Hematopoietic multipotent progenitor cell treated with erythropoietin and hydrocortisone succinate and interleukin-3 and kit ligand, for 4 days (in vitro differentiated cells): ENCODE data around the gene WDR33.

Source experiments
- DNase-seq: peaks from one replicate; pipeline ENCODE4 v3.0.0-alpha.2; 2015

The WDR33 gene

DNA sequence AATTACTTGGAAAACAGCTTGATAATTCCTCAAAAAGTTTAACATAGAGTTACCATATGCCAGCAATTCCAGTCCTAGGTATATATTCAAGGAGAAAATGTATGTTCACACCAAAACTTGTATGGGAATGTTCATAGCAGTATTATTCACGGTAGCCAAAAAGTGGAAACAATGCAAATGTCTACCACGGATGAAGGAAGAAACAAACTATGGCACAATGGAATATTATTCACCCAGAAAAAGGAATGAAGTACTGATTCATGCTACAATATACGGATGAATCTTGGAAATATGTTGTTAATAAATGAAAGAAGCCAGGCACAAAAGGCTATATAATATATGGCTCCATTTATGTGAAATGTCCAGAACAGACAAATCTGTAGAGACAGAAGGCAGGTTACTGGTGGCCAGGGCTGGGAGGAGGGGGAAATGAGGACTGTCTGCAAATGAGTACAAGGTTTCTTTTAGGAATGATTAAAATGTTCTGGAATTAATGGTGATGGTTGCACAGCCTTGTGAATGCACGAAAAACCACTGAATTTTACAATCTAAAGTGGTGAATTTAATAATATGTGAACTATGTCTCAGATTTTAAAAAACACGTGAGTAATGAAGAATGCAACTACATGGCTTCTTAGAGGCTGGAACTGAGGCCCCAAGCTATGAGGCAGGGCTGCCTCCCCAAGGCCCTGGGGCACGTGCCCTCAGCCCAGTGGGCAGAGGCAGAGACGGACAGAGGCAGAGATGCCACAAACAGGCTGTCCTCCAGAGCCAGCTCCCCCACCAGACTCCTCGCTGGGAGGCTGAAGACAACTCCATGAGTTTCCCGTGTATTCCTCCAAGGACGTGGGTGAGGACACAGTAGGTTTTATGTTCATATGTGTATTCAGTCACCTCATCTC, 140.7 kb downstream of the WDR33 start:
- no peak for DNase-seq

GRCh38 chr2:127669056-127669455, 141.9 kb downstream of the WDR33 start:
- DNase-seq, result no peak

DNA sequence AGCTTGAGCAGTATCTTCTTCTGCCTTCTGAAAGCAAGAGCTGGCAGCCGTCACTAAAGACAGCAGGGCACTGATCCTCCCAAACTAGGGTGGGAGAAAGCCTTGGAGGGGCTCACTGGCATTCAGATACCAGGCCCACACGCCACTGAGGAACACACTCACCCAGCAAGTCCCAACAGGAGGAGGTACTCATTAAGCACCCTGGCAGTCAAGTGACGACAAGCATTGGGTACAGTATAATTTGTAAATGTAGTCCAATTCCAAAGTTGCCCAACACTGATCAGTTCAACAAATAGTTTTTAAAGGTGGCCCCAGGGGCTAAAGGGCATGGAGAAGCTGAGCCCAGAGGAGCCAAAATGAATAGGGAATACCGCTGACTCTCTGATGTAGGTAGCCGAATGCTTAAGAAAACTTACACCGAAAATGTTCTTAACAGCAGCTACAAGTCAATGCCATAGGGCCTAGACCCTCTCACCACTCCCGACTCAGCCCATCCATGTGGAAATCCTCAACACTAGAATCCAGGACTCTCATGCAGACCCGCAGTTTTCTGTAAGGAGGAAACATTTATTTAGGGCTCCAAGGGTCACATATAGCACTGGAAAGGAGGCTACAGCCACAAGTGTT, 145.6 kb downstream of the WDR33 start:
- DNase-seq, result no peak

DNA sequence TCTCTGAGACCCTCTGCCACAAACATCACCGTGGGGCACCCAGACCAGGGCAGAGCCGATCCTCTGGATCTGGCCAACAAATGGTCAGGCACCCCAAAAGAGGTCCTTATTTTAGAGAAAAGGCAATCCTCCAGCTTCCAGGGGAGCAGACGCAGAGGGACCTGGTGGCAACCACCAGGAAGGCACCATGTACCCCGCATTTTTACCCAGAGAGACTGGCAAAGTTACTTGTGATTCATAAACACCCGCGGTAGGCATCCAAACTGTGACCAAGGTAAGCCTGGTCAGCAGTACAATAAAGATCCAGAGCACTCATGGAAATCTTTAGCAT, 146.1 kb downstream of the WDR33 start:
- DNase-seq, result no peak

- no peak for DNase-seq
Observed at GRCh38 chr2:127664065-127664894, 146.7 kb downstream of the WDR33 start.

DNA sequence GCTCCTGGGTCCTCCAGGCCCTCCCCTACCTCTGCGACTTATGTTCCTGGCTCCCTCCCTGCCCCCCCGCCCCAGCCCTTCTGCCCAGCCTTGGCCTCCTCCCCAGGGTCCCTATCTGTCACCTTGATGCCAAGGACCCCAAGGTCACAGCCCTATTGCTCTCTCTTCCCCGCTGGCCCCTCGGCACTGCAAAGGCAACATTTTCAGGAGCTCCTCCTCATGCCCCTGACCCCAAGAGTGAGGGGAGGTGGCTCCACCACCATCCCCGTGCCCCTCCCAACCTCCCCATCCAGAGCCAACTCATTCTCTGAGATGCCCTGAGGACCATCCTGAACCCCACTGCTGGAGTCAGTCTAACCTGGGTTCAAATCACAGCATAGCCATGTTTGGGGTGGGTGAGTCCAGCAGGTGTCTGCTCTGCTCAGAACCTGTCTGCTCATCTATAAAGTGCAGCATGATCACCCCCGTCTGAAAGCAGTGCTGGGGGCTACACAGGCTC, 147.4 kb downstream of the WDR33 start:
- DNase-seq, result no peak

DNA sequence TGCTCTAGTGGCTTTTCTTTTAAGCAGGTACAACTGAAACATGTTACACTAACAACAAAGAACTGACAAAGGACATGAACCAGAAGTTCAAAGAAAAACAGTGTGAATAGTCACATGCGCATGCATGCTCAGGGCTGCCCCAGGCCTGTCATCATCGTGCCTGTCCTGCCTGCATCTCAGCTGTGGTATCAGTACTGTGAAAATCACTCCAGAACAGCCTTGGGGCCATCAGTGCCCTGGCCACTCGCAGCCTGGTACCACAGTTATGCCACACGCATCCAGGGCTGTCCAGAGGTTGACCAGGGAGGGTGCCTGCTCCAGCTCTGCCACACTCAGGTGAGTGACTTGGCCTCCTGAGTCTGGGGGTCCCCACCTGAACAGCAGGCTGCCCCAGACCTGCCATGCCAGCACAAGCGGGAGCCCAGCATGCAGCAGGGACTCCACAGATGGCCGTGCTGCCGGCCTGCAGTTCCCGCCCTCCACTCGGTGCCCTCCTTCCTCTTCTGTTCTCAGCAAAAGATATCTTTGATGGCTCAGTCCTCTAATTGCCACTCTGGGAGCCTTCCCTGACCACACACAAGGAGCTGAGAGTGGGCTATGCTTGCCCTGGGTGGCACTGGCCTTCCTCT, 147.9 kb downstream of the WDR33 start:
- no peak for DNase-seq

DNA sequence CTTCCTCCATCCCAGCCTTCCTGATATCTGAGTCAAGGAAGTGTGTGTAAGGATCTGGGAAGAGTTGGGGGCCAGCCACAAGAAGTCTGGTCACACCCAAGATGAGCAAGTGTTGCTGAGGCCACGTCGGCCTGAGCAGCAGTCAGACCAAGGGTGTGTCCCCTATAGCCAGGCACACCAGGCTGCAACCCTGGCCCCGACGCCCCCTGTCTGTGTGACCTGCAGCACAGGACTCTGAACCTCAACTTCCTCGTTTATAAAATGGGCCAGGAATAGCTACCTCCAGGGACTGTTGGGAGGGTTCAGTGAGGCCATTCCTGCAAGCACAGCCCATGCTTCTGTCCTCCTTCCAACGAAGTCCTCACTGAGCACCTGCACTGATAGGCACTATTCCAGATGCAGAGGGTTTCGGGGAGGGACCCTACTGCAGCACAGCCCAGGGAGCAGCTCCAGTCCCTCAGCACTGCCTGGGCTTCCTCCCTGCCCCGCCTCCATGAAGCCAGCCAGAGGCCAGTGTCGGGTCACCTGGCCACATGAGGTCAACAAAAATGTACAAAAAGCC, 148.9 kb downstream of the WDR33 start:
- DNase-seq, result no peak

- DNase-seq, result no peak
Observed at GRCh38 chr2:127661072-127661649, 149.8 kb downstream of the WDR33 start.

- DNase-seq, result no peak
Observed at GRCh38 chr2:127660291-127660578, 150.7 kb downstream of the WDR33 start.

- DNase-seq, result peak; percentile 42
Observed at GRCh38 chr2:127659408-127660290, 151.3 kb downstream of the WDR33 start.

- no peak for DNase-seq
Observed at GRCh38 chr2:127658641-127659407, 152.1 kb downstream of the WDR33 start.

DNA sequence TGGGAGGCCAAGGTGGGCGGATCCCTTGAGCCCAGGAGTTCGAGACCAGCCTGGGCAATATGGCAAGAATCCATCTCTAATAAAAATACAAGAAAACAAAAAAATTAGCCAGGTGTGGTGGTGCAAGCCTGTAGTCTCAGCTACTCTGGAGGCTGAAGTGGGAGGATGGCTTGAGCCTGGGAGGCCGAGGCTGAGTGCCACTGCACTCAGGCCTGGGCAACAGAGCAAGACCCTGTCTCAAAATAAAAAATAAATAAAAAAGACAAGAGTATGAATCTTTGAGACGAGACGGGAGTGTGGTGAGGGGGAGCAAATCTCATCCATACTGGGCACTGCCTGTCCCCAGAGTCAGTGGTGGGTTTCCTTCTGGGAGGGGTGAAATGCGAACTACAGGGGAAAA, 152.8 kb downstream of the WDR33 start:
- DNase-seq, result no peak

DNA sequence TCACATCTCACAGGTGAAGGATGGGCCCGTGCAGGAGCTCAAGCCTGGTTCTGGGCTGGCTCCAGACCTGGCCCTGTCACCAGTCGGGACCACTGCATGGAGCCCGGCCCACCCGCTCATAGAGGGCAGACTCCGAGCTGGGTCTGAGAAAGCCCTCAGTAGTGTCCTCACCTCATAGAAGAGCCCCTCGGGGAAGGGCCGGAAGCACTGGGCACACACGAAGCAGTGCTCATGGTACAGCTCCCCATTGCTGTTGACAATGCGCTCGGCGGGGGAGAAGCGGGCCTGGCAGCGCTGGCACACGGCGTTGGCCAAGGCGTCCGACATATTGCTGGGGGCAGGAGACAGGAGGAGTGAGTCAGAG, 153.8 kb downstream of the WDR33 start:
- no peak for DNase-seq

DNA sequence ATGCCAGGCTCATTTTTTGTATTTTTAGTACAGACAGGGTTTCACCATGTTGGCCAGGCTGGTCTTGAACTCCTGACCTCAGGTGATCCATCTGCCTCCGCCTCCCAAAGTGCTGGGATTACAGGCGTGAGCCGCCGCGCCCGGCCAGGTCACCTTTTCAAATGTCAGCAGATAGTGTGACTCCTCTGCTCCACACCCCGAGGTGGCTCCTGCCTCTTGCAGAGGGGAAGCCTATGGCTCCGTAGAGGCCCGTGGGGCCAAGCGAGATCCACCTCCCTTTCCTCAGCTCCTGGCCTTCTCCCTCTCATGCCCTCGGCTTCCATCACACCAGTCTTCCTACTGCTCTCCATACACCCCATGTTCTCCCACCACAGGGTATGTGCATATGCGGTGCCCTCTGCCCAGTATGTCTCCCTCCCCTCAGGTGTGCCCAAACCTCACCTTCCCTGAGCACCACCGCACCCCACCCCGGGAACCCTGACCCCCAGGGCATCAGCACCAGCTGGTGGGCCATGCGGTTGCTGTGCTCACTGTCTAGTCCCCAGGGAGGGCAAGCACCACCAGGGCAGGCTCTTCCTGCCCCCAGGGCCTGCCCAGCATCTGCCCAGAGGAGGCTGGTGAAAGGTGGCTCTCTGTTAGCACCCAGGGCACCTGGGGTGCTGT, 154.3 kb downstream of the WDR33 start:
- DNase-seq, result no peak

DNA sequence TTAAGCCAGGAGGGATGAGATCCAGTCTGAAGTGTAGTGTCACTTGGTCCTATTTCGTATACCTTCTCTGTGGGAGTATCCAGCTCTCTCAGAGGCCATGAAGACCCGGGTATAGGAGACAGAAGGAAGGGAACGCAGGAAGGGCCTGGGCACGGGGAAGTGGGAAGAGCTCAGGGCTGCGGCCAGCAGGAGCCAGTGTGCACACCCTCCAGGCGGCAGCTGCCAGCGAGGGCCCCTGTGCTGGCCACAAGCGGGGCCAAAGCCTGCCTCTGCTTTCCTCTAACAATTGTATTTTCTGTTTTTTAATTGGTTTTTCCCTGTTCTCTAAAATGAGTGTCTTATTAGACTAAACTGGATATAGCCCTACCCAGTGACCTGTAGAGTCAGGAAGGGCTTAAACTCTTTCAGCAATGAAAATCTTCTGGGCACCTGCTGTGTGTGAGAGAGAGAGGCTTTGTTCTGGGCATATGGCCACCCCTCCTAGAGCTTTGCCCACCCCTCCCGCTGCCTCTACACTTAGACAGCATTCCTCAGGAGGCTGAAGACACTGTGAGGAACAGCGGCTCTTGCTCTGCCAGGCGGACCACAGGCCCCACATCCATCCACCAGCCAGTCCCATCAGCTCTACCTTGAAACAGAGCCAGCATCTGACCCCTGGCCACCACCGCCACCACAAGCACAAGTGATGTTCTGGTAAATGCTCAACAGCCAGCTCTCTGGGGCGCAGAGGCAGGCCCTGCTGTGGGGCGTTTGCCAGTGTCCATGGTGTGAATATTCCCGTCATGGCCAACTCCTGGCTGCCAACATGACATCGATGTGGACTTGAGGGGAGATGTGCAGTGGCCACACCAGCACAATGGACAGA, 155.5 kb downstream of the WDR33 start:
- no peak for DNase-seq

DNA sequence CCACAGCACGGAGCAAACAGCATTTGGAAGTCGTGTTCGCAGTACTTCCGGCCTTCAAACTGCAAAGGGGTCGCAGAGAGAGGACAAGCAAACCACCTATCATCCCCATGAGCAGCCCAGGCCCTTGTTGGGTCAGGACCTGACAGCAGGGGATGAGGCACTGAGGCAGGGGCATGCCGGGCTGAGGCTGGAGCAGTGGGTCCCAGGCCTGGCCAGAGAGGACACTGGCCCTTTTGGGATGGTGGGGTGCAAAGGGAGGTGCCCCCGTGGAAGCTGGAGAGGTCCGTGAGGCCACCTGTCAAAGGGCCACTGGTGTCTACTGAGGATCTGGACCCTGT, 156.2 kb downstream of the WDR33 start:
- no peak for DNase-seq

GRCh38 chr2:127654084-127654837, 156.7 kb downstream of the WDR33 start:
- no peak for DNase-seq
